HG02943 (cell line): ENCODE measurements around the gene RPL18.
"Not testable (repeated sequence)": the region's sequence is repeated elsewhere in the genome, so short reads cannot be mapped to it uniquely, and the experiment has no call there.

Experiments used
- ATAC-seq: cut with Tn5 transposase; IDR thresholded peaks from one replicate; pipeline ENCODE4 v1.9.1; 2021; ENCODE audit warnings: mild to moderate bottlenecking, low read depth, moderate library complexity; ENCODE audit not compliant: unreplicated experiment

Gene RPL18

DNA sequence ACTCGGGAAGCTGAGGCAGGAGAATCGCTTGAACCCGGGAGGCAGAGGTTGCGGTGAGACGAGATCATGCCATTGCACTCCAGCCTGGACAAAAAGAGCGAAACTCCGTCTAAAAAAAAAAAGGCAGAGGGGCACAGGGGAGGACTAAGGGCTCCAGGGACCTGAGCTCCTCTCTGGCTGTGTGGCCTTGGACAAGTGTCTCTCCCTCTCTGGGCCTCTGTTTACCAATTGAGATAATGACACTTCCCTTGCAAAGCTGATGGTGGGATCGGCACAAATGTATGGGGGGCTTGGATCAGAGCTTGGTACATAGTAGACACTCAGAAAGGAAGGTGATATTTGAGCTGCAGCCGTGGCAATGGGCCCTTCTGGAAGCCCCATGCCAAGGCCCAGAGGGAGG is 23.8 kb downstream of the RPL18 start:
- no peak for ATAC-seq

DNA sequence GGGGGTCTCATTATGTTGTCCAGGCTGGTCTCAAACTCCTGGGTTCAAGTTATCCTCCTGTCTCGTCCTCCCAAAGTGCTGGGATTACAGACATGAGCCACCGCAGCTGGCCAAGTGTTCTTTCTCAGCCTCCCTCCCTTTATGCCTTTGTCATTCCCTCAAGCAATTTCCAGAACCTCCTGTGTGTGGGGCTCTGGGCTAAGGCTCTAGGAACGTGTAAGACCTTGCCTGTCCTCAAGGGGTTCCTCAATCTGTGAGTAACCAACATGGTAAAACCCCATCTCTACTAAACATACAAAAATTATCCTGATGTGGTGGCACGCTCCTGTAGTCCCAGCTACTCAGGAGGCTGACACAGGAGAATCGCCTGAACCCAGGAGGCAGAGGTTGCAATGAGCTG is 28.0 kb downstream of the RPL18 start:
- no peak for ATAC-seq

DNA sequence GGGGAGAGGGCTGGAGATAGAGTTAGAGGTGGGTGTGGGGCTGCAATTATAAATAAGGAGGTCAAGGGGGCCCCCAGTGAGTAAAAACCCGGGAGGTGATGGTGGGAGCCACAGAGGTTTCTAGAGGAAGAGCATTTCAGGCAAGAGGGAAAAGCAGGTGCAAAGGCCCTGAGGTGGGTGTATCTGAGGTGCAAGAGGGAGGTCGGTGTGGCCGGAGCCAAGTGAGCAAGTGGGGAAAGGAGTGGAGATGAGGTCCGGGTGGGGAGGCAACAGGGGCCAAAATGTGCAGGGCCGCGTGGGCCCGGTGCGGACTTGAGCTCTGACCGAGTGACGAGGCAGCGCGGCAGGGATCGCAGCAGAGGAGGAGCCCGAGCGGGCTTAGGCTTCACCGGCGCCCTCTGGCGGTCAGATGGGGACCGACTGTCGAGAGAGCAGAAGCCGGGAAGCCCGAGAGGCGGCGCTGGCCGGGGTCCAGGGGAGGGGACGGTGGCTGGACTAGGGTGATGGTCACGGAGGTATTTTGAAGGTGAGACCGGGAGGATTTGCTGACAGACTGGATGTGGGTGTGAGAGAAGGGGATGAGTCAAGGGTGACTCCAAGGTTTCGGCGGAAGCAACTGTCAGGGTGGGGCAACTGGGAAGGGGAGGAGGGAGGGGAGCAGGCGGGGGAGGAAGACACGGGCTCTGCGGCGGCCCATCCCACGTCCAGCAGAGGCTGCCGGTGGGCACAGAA is 30.1 kb downstream of the RPL18 start:
- no peak for ATAC-seq

DNA sequence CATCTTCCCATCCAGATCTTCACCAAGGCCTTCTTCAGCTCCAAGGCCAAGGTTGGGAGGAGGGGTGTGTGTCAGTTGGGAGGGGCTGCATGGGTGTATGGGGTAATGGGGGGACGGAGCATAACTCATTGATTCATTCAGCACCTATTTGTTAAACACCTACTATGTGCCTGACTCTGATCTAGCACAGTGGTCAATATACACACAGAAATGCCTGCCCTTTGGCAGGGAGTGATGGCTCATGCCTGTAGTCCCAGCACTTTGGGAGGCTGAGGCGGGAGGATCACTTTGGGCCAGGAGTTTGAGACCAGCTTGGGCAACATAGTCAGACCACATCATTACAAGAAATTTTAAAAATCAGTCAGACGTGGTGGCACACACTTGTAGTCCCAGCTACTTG is 31.6 kb downstream of the RPL18 start:
- ATAC-seq = no peak

DNA sequence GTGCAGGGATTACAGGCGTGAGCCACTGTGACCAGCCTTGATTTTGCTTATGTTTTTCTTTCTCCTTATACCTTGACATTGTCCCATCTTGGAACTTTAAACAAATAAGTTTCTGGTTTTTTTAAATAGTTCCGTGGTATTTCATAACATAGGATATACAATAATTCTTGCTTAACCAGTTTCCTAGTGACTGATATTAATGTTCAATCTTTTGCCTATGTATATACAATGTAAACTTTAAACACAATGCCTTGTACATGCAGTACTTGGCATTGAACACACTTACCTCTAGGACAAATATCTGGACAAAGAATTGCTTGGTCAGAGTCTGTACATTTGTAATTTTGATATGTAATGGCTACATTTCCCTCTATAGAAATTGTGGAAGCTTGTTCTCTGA is 36.8 kb downstream of the RPL18 start:
- ATAC-seq = no peak

DNA sequence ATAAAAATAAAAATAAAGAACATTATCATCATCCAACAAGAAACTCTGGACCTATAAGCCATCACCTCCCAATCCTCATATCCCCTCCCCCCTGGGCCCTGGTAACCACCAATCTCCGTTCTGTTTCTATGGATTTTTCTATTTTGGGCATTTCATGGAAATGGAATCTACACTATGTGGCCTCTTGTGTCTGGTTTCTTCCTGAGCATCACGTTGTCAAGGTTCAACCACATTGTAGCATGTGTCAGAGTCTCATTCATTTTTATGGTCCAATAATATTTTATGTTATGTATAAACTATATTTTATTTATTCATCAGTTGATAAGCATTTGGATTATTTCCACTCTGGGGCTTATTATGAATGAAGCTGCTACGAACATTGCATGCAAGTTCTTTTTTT is 40.1 kb downstream of the RPL18 start:
- no peak for ATAC-seq

DNA sequence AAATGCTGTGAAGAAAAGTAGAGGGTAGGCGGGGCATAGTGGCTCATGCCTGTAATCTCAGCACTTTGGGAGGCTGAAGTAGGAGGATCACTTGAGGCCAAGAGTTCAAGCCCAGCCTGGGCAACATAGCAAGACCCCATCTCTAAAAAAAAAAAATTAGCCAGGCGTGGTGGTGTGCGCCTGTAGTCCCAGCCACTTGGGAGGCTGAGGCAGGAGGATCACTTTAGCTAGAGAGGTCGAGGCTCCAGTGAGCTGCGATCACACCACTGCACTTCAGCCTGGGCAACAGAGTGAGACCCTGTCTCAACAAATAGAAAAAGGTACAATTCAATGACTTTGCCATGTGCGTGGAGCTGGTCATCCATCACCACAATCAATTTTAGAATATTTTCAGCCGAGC is 41.1 kb downstream of the RPL18 start:
- not testable (repeated sequence) for ATAC-seq

DNA sequence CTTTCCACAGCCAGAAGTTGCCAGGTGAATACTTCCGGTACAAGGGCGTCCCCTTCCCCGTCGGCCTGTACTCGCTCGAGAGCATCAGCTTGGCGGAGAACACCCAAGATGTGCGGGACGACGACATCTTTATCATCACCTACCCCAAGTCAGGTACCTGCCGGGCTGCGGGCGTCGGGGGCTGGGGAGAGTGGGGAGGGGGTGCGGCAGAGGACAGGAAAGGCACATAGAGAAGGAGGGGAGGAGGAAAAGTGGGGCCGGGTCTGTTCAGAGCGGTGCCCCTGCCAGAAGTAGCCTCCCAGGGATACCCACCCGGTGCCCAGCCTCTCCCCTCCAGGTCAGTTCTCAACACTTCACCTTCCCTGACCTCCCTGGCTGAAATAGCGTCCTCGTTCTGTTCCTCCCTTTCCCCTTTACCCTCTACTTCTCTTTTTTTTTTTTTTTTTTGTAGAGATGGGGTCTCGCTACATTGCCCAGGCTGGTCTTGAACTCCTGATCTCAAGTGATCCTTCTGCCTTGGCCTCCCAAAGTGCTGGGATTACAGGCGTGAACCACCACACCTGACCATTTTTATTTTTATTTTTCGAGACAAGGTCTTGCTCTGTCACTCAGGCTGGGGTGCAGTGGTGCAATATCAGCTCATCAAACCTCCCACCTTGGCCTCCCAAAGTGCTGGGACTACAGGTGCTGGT is 42.9 kb downstream of the RPL18 start:
- ATAC-seq = no peak

DNA sequence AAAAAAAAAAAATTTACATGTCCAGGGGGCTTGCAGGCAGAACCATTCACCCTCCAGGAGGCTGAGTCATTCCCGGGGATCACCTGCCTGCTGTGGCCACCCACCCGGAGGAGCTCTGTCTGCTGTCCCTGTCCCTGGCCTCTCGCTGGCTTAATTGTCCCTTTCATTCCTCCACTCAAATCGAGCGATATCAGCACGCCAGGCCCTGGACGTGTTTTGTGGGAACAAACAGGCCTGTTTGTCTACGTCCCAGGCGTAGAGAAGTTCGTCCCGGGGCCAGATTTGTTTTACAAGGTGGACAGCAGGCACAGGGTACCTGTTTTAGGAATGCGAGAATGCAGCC is 45.8 kb downstream of the RPL18 start:
- ATAC-seq = no peak

DNA sequence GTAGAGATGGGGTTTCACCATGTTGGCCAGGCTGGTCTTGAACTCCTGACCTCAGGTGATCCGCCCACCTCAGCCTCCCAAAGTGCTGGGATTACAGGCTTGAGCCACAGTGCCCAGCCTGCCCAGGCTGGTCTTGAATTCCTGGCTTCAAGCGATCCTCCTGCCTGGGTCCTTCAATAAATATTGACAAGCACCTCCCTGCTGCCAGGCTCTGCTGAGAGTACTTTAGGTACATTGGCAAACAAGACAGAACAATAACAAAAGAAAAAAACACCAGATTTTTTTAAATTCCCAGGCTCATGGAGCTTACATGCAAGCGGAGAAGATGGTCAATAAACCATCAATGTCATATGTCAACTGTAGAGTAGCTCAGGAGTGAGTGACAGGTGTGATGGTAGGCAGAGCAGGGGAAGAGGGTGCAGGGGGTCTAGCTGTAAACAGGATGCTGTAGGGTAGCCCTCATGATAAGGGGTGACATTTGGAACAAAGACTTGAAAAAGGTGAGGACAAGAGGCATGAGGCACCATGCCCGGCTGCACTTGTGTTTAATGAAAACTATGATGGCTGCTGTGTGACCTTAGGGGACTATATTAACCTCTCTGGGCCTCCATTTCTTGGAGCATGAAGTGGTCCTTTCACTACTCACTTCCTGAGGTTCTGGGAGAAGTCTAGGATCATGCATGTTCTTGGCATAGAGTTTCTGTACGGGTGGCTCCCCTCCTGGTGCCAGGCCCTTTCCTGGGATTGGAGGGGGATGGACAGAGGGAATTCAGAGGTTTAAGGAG is 47.4 kb downstream of the RPL18 start:
- ATAC-seq = no peak

DNA sequence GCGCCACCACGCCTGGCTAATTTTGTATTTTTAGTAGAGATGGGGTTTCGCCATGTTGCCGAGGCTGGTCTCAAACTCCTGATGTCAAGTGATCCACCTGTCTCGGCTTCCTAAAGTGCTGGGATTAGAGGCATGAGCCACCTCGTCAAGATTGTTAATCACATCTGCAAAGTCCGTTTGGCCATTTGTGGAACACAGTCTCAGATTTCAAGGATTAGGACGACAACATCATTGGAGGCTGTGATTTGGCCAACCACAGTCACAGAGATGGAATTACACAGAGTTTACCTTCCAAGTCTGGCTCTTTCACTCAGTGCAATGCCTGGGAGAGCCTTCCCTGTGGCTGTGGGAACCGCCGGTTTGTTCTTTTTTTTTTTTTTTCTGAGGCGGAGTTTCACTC is 49.2 kb downstream of the RPL18 start:
- no peak for ATAC-seq

DNA sequence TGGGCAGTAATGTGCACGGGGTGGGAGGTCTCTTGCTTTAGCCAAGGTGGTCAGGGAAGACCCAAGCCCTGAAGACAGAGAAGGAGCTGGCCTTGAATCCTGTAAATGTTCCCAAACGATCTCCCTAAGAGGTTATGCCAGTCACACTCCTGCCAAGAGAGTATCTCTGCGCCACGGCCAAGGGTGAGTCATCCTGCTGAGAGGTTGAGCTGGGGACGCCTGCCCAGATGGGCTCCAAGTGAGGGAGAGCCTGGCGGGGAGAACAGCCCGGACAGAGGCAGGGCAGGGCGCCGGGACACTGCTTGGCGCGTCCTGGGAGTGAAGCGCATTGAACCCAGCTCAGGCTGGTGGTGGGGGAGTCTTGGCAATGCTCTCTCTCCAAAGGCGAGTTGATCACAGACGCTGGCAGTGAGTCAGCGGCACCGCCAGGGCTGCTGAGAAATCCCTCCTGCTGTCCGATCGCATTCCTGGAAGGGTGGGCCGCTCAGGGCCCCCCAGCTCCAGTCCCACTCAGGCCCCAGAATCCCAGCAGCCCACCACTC is 50.6 kb downstream of the RPL18 start:
- no peak for ATAC-seq
